GM12874 (cell line): ENCODE measurements around the gene HORMAD2.

Experiments used
- TF ChIP-seq, protein P1 (sequence below): IDR thresholded peaks from 2 replicates; pipeline ENCODE4 v1.5.1; 2011; ENCODE audit warnings: low read depth, mild to moderate bottlenecking, control low read depth, low read length, moderate library complexity; ENCODE audit not compliant: insufficient read depth

The HORMAD2 gene

DNA sequence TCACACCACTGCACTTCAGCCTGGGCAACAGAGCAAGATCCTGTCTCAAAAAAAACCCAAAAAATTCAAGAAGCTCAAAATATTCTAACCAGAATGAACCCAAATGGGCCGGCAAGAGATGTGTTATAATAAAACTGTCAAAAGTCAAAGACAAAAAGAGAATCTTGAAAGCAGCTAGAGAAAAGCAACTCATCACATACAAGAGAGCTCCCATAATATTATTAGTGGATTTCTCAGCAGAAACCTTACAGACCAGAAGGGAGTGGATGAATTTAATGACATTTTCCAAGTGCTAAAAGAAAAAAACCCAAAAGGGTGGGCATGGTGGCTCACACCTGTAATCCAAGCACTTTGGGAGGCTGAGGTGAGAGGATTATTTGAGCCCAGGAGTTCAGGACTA lies 22.9 kb upstream of the HORMAD2 start:
- TF ChIP-seq, protein P1, sequence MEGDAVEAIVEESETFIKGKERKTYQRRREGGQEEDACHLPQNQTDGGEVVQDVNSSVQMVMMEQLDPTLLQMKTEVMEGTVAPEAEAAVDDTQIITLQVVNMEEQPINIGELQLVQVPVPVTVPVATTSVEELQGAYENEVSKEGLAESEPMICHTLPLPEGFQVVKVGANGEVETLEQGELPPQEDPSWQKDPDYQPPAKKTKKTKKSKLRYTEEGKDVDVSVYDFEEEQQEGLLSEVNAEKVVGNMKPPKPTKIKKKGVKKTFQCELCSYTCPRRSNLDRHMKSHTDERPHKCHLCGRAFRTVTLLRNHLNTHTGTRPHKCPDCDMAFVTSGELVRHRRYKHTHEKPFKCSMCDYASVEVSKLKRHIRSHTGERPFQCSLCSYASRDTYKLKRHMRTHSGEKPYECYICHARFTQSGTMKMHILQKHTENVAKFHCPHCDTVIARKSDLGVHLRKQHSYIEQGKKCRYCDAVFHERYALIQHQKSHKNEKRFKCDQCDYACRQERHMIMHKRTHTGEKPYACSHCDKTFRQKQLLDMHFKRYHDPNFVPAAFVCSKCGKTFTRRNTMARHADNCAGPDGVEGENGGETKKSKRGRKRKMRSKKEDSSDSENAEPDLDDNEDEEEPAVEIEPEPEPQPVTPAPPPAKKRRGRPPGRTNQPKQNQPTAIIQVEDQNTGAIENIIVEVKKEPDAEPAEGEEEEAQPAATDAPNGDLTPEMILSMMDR = no peak

- TF ChIP-seq, protein P1 = no peak
Observed at GRCh38 chr22:30062259-30062658, 18.0 kb upstream of the HORMAD2 start.

- TF ChIP-seq, protein P1 = no peak
Observed at GRCh38 chr22:30062950-30063349, 17.3 kb upstream of the HORMAD2 start.

DNA sequence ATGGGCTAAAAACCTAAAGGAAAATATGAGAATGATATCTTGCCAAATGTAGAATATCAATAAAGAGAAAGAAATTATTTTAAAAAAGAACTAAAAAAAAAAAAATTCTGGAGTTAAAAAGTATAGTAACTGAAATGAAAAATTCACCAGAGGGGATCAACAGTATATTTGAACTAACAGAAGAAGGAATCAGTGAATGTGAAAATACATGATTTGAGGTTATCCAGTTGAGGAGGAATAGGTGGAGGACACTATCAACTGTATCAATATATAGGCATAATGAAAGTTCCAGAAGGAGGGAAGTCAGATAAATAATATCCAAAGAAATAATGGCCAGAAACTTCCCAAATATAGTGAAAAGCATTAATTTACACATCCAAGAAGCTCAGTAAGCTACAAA lies 16.1 kb upstream of the HORMAD2 start:
- TF ChIP-seq, protein P1 = no peak

GRCh38 chr22:30073743-30074142 lies 6.5 kb upstream of the HORMAD2 start:
- TF ChIP-seq, protein P1 = no peak

DNA sequence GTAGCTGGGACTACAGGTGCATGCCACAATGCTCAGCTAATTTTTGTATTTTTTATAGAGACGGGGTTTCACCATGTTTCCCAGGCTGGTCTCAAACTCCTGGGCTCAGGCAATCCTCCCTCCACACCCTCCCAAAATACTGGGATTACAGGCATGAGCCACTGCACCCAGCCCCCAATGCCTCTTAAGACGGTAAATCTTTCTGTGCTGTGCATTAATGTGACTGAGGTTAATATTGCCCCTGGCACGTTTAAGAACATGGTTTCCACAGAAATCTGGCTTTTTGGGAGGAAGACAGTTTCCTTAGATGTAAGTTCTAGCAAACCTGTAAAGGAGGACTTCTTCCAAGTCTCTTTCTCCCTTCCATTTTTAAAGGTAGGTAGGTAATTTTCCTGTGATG lies 6.1 kb upstream of the HORMAD2 start:
- TF ChIP-seq, protein P1 = no peak

DNA sequence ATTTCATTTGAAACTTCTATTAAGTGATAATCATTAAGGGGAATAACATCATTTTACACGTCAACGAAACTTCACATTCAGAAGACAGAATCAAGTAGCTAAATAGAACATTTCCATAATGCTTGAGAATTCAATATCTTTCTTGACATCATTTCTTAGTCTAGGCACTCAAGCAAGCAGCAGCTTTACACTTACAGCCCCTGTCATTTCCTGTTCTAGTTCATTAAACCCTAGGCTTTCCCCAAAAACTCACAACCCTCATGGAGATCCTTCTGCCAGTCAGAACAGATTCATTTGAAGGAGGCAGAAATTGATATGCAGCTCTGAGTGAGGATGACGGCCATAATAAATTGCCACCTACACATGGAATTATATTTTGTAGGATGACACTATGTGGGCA lies 5.3 kb upstream of the HORMAD2 start:
- TF ChIP-seq, protein P1 = no peak

GRCh38 chr22:30077279-30077880 lies 2.9 kb upstream of the HORMAD2 start:
- TF ChIP-seq, protein P1 = no peak
